Embryonic facial prominence (tissue), 1 donor: Measurements from ENCODE around the gene DUS3L.
A peak's percentile ranks its signal among the peaks of the same experiment; 100 is the strongest.

ENCODE experiments used
- DNase-seq: peaks from one replicate; pipeline ENCODE4 v3.0.0-alpha.2; 2016; ENCODE audit errors: extremely low spot score

DUS3L gene

GRCh38 chr19:5822181-5822844 lies 31.4 kb upstream of the DUS3L start:
- DNase-seq: no peak

GRCh38 chr19:5821521-5822180 lies 30.7 kb upstream of the DUS3L start:
- DNase-seq: no peak

- DNase-seq: no peak
Observed at GRCh38 chr19:5820785-5821184, 29.8 kb upstream of the DUS3L start.

GRCh38 chr19:5818594-5818993 lies 27.6 kb upstream of the DUS3L start:
- DNase-seq: no peak

- DNase-seq: no peak
Observed at GRCh38 chr19:5817218-5817617, 26.3 kb upstream of the DUS3L start.

- no peak for DNase-seq
Observed at GRCh38 chr19:5814852-5815246, 23.9 kb upstream of the DUS3L start.

- no peak for DNase-seq
Observed at GRCh38 chr19:5814123-5814851, 23.3 kb upstream of the DUS3L start.

GRCh38 chr19:5811117-5811516 lies 20.2 kb upstream of the DUS3L start:
- DNase-seq: no peak

GRCh38 chr19:5809469-5809868 lies 18.5 kb upstream of the DUS3L start:
- no peak for DNase-seq

GRCh38 chr19:5809053-5809452 lies 18.1 kb upstream of the DUS3L start:
- no peak for DNase-seq

GRCh38 chr19:5808120-5808816 lies 17.3 kb upstream of the DUS3L start:
- no peak for DNase-seq

GRCh38 chr19:5806905-5807304 lies 15.9 kb upstream of the DUS3L start:
- DNase-seq: no peak

GRCh38 chr19:5806133-5806489 lies 15.1 kb upstream of the DUS3L start:
- DNase-seq: no peak

GRCh38 chr19:5805462-5806132 lies 14.6 kb upstream of the DUS3L start:
- no peak for DNase-seq

- no peak for DNase-seq
Observed at GRCh38 chr19:5804516-5805461, 13.8 kb upstream of the DUS3L start, which contains the start of gene NRTN. Gene NRTN (plus strand): TSS chr19:5805067. CDS start chr19:5824166, 19,099 bp downstream.

- DNase-seq: peak; percentile 85
Observed at GRCh38 chr19:5803752-5804515, 13.0 kb upstream of the DUS3L start.

- no peak for DNase-seq
Observed at GRCh38 chr19:5803441-5803751, 12.4 kb upstream of the DUS3L start.

GRCh38 chr19:5801796-5802619 lies 11.0 kb upstream of the DUS3L start:
- peak; percentile 64 for DNase-seq
